Fibroblast of lung (primary cell): ENCODE results near the gene AKAP13.

Experiments used
- EZH2 ChIP-seq: IDR thresholded peaks from 2 replicates; pipeline ENCODE4 v1.5.1; 2012; ENCODE audit warnings: low read length, control low read depth, mild to moderate bottlenecking; ENCODE audit errors: missing control alignments
- TF ChIP-seq, protein P1 (sequence below), 2 donors: IDR thresholded peaks in 1 of 2; conservative IDR thresholded peaks in 1 of 2; 1 replicate in 1 of 2; 2 replicates in 1 of 2; pipeline ENCODE4 v1.5.1; 2011 to 2012; ENCODE audit warnings: low read length in 2 of 2, control low read depth in 1 of 2, inconsistent platforms in 1 of 2, low read depth in 1 of 2, mild to moderate bottlenecking in 1 of 2

- TF ChIP-seq, protein P1, sequence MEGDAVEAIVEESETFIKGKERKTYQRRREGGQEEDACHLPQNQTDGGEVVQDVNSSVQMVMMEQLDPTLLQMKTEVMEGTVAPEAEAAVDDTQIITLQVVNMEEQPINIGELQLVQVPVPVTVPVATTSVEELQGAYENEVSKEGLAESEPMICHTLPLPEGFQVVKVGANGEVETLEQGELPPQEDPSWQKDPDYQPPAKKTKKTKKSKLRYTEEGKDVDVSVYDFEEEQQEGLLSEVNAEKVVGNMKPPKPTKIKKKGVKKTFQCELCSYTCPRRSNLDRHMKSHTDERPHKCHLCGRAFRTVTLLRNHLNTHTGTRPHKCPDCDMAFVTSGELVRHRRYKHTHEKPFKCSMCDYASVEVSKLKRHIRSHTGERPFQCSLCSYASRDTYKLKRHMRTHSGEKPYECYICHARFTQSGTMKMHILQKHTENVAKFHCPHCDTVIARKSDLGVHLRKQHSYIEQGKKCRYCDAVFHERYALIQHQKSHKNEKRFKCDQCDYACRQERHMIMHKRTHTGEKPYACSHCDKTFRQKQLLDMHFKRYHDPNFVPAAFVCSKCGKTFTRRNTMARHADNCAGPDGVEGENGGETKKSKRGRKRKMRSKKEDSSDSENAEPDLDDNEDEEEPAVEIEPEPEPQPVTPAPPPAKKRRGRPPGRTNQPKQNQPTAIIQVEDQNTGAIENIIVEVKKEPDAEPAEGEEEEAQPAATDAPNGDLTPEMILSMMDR (conservative IDR thresholded peaks at IDR 0.05 in 1 of 2, IDR thresholded peaks at IDR 0.05 in 1 of 2; ENCODE audit: low read depth in 1 of 2, low read length in 2 of 2) = no peak
- TF ChIP-seq EZH2 = no peak
Observed at GRCh38 chr15:85780225-85780985, 400.0 kb downstream of the AKAP13 start.
